Liver (tissue), 9 donors: ENCODE data around the gene MARK3. TPM values are rescaled to one million over a fixed set of nuclear protein-coding genes. Genes with fewer than 3 reads are reported as not detected.

Experiments
- DNase-seq: peaks from one replicate; pipeline ENCODE4 v3.0.0-alpha.2; 2017; ENCODE audit warnings: low spot score
- H3K27ac ChIP-seq, 2 donors: one replicate each; pipeline ENCODE4 v1.7.0; 2013; ENCODE audit warnings: inconsistent platforms in 2 of 2, low read length in 2 of 2, control low read depth in 1 of 2, low read depth in 1 of 2, mild to moderate bottlenecking in 1 of 2
- H3K27me3 ChIP-seq, 4 donors: one replicate each; pipeline versions ENCODE4 v1.6.1 to v1.7.0; 2013; ENCODE audit warnings: low read length in 3 of 4, inconsistent platforms in 1 of 4, mild to moderate bottlenecking in 1 of 4, moderate library complexity in 1 of 4; ENCODE audit not compliant: control insufficient read depth in 4 of 4, insufficient read depth in 4 of 4
- H3K36me3 ChIP-seq, 4 donors: one replicate each; pipeline versions ENCODE4 v1.6.1 to v1.7.0; 2013; ENCODE audit warnings: low read length in 3 of 4, mild to moderate bottlenecking in 3 of 4, low read depth in 1 of 4, moderate library complexity in 1 of 4; ENCODE audit not compliant: control insufficient read depth in 4 of 4, insufficient read depth in 3 of 4
- H3K4me1 ChIP-seq, 4 donors: one replicate each; pipeline versions ENCODE4 v1.6.1 to v1.7.0; 2013; ENCODE audit warnings: low read length in 3 of 4, mild to moderate bottlenecking in 3 of 4, moderate library complexity in 1 of 4; ENCODE audit not compliant: control insufficient read depth in 4 of 4, insufficient read depth in 4 of 4
- H3K4me3 ChIP-seq, 3 donors: one replicate each; pipeline versions ENCODE4 v1.6.1 to v1.7.0; 2013; ENCODE audit warnings: low read length in 3 of 3, control low read depth in 1 of 3, low read depth in 1 of 3, mild to moderate bottlenecking in 1 of 3
- H3K9ac ChIP-seq, 2 donors: one replicate each; pipeline ENCODE4 v1.7.0; 2013; ENCODE audit warnings: low read length in 2 of 2, mild to moderate bottlenecking in 2 of 2, moderate library complexity in 2 of 2, control low read depth in 1 of 2, low read depth in 1 of 2
- H3K9me3 ChIP-seq, 4 donors: one replicate each; pipeline versions ENCODE4 v1.6.1 to v1.7.0; 2013; ENCODE audit warnings: low read length in 3 of 4; ENCODE audit not compliant: control insufficient read depth in 4 of 4
- CTCF ChIP-seq: fragments of 150-350 bp; IDR thresholded peaks from 2 replicates; pipeline ENCODE4 v1.5.1; 2017; ENCODE audit warnings: improper control_type of control experiment, low read depth, low read length; ENCODE audit not compliant: missing input control
- EGR1 ChIP-seq, 2 donors: IDR thresholded peaks; 2 replicates each; pipeline ENCODE4 v1.6.1; 2016 to 2018; ENCODE audit warnings: antibody characterized with exemption in 2 of 2, low read depth in 2 of 2
- FOXA1 ChIP-seq: IDR thresholded peaks from 2 replicates; pipeline ENCODE4 v1.6.1; 2016; ENCODE audit warnings: antibody characterized with exemption
- FOXA2 ChIP-seq: IDR thresholded peaks from 2 replicates; pipeline ENCODE4 v1.6.1; 2016; ENCODE audit warnings: antibody characterized with exemption
- GABPA ChIP-seq, 2 donors: IDR thresholded peaks in 1 of 2; conservative IDR thresholded peaks in 1 of 2; 2 replicates each; pipeline ENCODE4 v1.6.1; 2016; ENCODE audit warnings: antibody characterized with exemption in 2 of 2, mild to moderate bottlenecking in 1 of 2, moderate library complexity in 1 of 2
- HNF4A ChIP-seq, 2 donors: conservative IDR thresholded peaks; 2 replicates each; pipeline ENCODE4 v1.6.1; 2016; ENCODE audit warnings: antibody characterized with exemption in 2 of 2, mild to moderate bottlenecking in 2 of 2
- HNF4G ChIP-seq: IDR thresholded peaks from 2 replicates; pipeline ENCODE4 v1.6.1; 2016; ENCODE audit warnings: antibody characterized with exemption
- JUND ChIP-seq, 2 donors: IDR thresholded peaks; 2 replicates each; pipeline ENCODE4 v1.6.1; 2016; ENCODE audit warnings: antibody characterized with exemption in 2 of 2
- NR2F2 ChIP-seq: IDR thresholded peaks from 2 replicates; pipeline ENCODE4 v1.6.1; 2016; ENCODE audit warnings: antibody characterized with exemption
- RAD21 ChIP-seq, 2 donors: IDR thresholded peaks; 2 replicates each; pipeline ENCODE4 v1.6.1; 2016; ENCODE audit warnings: antibody characterized with exemption in 2 of 2, mild to moderate bottlenecking in 2 of 2
- REST ChIP-seq: IDR thresholded peaks from 2 replicates; pipeline ENCODE4 v1.6.1; 2016; ENCODE audit warnings: antibody characterized with exemption, mild to moderate bottlenecking
- RXRA ChIP-seq, 2 donors: IDR thresholded peaks; 2 replicates each; pipeline ENCODE4 v1.6.1; 2017 to 2018; ENCODE audit warnings: antibody characterized with exemption in 2 of 2, mild to moderate bottlenecking in 1 of 2
- SP1 ChIP-seq: IDR thresholded peaks from 2 replicates; pipeline ENCODE4 v1.6.1; 2018; ENCODE audit warnings: antibody characterized with exemption, mild to moderate bottlenecking
- TAF1 ChIP-seq: conservative IDR thresholded peaks from 2 replicates; pipeline ENCODE4 v1.6.1; 2016; ENCODE audit warnings: antibody characterized with exemption, mild to moderate bottlenecking
- YY1 ChIP-seq: IDR thresholded peaks from 2 replicates; pipeline ENCODE4 v1.6.1; 2016; ENCODE audit warnings: antibody characterized with exemption, mild to moderate bottlenecking
- WGBS: extraction: QIAGEN DNeasy Blood & Tissue Kit; methylation state at CpG from one replicate; pipeline ENCODE4 v1.1.7; 2013; 5-methylcytosine and 5-hydroxymethylcytosine counted together
- polyA plus RNA-seq, 2 donors: library from polyadenylated mRNA; stranded (reverse) in 1 of 2; unstranded in 1 of 2; fragments of 200-250 nt in 1 of 2; fragments of >200 nt in 1 of 2; fragmentation: Nextera tagmentation in 1 of 2; extraction: Ambion mirVana in 1 of 2; gene quantifications; one replicate each; pipeline versions ENCODE4 v1.2.1 to v1.2.3, GENCODE V29; 2013 to 2015
- total RNA-seq, 2 donors: library from RNA; depleted of rRNA; stranded (reverse); fragments of >200 nt; gene quantifications; one replicate each; pipeline ENCODE4 v1.2.3, GENCODE V29; 2014
- TF ChIP-seq, protein P1 (sequence below): IDR thresholded peaks from 2 replicates; pipeline ENCODE4 v1.6.1; 2016; ENCODE audit warnings: antibody characterized with exemption
- TF ChIP-seq, protein P2 (sequence below): IDR thresholded peaks from 2 replicates; pipeline ENCODE4 v1.6.1; 2016; ENCODE audit warnings: antibody characterized with exemption
- TF ChIP-seq, protein P3 (sequence below): IDR thresholded peaks from 2 replicates; pipeline ENCODE4 v1.6.1; 2016; ENCODE audit warnings: antibody characterized with exemption
- donor health status: healthy.
- donor health status: healthy.
- donor health status: healthy.
- donor health status: healthy.
- donor health status: healthy.

MARK3 gene
- total and polyA plus RNA-seq, 4 donors, result 14.1 to 86.0 (median 33.0) TPM

DNA sequence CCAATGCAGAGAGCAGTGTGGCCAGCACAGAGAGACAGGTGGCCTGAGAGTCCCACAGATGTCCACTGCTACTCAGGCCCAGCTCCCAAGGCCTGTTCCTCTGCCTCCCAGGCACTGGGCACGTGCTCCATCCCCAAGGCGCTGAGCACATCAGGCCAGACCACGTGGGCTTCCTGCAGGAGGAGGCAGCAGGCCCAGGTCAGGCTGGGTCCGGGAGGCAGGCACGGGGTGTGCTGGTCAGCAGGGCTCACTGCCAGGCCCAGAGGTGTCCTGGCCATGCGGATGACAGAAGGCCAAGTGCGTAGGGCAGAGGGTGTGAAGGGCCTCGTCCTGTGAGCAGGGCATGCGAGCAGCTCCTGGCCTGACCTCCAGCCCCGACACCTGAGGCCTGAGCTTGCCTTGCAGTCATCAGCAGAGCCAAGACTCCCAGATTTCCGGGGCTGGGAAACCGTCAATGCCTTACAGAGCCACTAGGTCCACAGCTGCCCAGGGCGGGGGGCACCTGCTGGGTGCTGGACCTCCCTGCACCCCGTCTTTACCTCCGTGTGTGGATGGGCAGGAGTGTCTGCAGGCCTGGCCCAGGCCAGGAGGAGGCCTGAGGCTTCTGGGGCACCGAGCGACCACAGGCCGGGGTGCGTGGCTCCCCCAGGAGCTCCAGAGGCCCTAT, 158.6 kb downstream of the MARK3 start:
- H3K9ac ChIP-seq, result no peak overlapping the region
- H3K9me3 ChIP-seq, result no peaks in the 10 kb centered on the region
- TF ChIP-seq HNF4G, result no peak
- no peak for TF ChIP-seq GABPA (IDR thresholded peaks at IDR 0.05 in 1 of 2, conservative IDR thresholded peaks at IDR 0.05 in 1 of 2)
- no peak for TF ChIP-seq RXRA (IDR thresholded peaks at IDR 0.05)
- no peak for TF ChIP-seq FOXA2
- TF ChIP-seq, protein P1, sequence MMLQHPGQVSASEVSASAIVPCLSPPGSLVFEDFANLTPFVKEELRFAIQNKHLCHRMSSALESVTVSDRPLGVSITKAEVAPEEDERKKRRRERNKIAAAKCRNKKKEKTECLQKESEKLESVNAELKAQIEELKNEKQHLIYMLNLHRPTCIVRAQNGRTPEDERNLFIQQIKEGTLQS, result no peak
- TF ChIP-seq CTCF, result no peak
- TF ChIP-seq, protein P2, sequence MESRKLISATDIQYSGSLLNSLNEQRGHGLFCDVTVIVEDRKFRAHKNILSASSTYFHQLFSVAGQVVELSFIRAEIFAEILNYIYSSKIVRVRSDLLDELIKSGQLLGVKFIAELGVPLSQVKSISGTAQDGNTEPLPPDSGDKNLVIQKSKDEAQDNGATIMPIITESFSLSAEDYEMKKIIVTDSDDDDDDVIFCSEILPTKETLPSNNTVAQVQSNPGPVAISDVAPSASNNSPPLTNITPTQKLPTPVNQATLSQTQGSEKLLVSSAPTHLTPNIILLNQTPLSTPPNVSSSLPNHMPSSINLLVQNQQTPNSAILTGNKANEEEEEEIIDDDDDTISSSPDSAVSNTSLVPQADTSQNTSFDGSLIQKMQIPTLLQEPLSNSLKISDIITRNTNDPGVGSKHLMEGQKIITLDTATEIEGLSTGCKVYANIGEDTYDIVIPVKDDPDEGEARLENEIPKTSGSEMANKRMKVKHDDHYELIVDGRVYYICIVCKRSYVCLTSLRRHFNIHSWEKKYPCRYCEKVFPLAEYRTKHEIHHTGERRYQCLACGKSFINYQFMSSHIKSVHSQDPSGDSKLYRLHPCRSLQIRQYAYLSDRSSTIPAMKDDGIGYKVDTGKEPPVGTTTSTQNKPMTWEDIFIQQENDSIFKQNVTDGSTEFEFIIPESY, result no peak
- TF ChIP-seq, protein P3, sequence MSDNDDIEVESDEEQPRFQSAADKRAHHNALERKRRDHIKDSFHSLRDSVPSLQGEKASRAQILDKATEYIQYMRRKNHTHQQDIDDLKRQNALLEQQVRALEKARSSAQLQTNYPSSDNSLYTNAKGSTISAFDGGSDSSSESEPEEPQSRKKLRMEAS, result no peak
- no peak for TF ChIP-seq REST
- no peak for TF ChIP-seq FOXA1
- TF ChIP-seq EGR1 (IDR thresholded peaks at IDR 0.05; ENCODE audit: low read depth in 2 of 2), result no peak
- no peak for TF ChIP-seq TAF1
- no peak for TF ChIP-seq RAD21 (IDR thresholded peaks at IDR 0.05)
- no peak for TF ChIP-seq HNF4A (conservative IDR thresholded peaks at IDR 0.05)
- TF ChIP-seq YY1, result no peak
- TF ChIP-seq JUND (IDR thresholded peaks at IDR 0.05), result no peak
- no peak for TF ChIP-seq SP1
- no peak for TF ChIP-seq NR2F2
- peaks cover 0 to 6% (median 0%) of the 10 kb centered on the region in 4 donors for H3K4me1 ChIP-seq
- H3K27ac ChIP-seq, result no peak overlapping the region
- WGBS, result 77% methylated on average over 19 of the region's 19 CpGs
- no peak for DNase-seq
- no peak overlapping the region for H3K4me3 ChIP-seq
- no peaks in the 10 kb centered on the region for H3K27me3 ChIP-seq
- H3K36me3 ChIP-seq, result no peaks in the 10 kb centered on the region
